Measurements from ENCODE around the gene CYSLTR2. TPM values are rescaled to one million over a fixed set of nuclear protein-coding genes. Genes with fewer than 3 reads are reported as not detected.

CYSLTR2 gene
- total RNA-seq, 1 donor = not detected

GRCh38 chr13:48739386-48739964 lies 85.7 kb downstream of the CYSLTR2 start:
- no peak for TF ChIP-seq CTCF (IDR thresholded peaks at IDR 0.05; ENCODE audit: insufficient read depth, low read length)
- DNase-seq (ENCODE audit: low read depth) = peak; percentile 61
- H3K4me3 ChIP-seq (ENCODE audit: low read depth, low read length) = no peak overlapping the region

GRCh38 chr13:48741377-48741776 lies 87.6 kb downstream of the CYSLTR2 start:
- peak; percentile 30 for DNase-seq (ENCODE audit: low read depth)
- TF ChIP-seq CTCF (IDR thresholded peaks at IDR 0.05; ENCODE audit: insufficient read depth, low read length) = no peak
- H3K4me3 ChIP-seq (ENCODE audit: low read depth, low read length) = no peak overlapping the region

- H3K4me3 ChIP-seq (ENCODE audit: low read depth, low read length) = no peak overlapping the region
- no peak for TF ChIP-seq CTCF (IDR thresholded peaks at IDR 0.05; ENCODE audit: insufficient read depth, low read length)
- peak; percentile 8 for DNase-seq (ENCODE audit: low read depth)
These were observed 93.1 kb downstream of the CYSLTR2 start for GRCh38 chr13:48746821-48747220.

GRCh38 chr13:48748681-48749080 lies 95.0 kb downstream of the CYSLTR2 start:
- no peak for DNase-seq (ENCODE audit: low read depth)
- no peak for TF ChIP-seq CTCF (IDR thresholded peaks at IDR 0.05; ENCODE audit: insufficient read depth, low read length)
- no peak overlapping the region for H3K4me3 ChIP-seq (ENCODE audit: low read depth, low read length)

GRCh38 chr13:48749144-48749543 lies 95.4 kb downstream of the CYSLTR2 start:
- H3K4me3 ChIP-seq (ENCODE audit: low read depth, low read length) = no peak overlapping the region
- no peak for TF ChIP-seq CTCF (IDR thresholded peaks at IDR 0.05; ENCODE audit: insufficient read depth, low read length)
- peak; percentile 34 for DNase-seq (ENCODE audit: low read depth)

GRCh38 chr13:48749699-48750473 lies 96.2 kb downstream of the CYSLTR2 start:
- DNase-seq (ENCODE audit: low read depth) = peak; percentile 93
- TF ChIP-seq CTCF (IDR thresholded peaks at IDR 0.05; ENCODE audit: insufficient read depth, low read length) = peak; percentile 59
- no peak overlapping the region for H3K4me3 ChIP-seq (ENCODE audit: low read depth, low read length)

All from fibroblast of the aortic adventitia (primary cell).